Measurements from ENCODE around the gene MLLT6.

The MLLT6 gene

DNA sequence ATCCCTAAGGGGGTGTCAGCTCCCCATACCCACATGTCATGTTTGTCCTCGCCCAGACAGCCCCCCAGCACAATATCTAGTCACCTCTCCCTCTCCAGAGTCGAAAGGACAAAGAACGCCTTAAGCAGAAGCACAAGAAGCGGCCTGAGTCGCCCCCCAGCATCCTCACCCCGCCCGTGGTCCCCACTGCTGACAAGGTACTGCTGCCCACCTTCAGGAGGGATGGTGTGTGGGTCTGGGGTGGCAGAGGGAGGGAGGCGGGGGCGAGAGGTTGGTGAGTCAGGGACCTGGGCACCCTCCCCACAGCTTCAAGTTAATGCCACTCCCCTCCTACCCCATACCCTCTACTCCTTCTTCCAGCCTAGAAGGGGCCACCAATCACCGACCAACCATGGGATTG, 7.5 kb downstream of the MLLT6 start:
- no peak for TF ChIP-seq CTCF (IDR thresholded peaks at IDR 0.05; ENCODE audit: control insufficient read depth, insufficient read depth, low read depth, low read length, missing control alignments)
- DNase-seq (ENCODE audit: low read depth): no peak
- H3K4me3 ChIP-seq (ENCODE audit: control insufficient read depth, low read depth, low read length): no peak overlapping the region

DNA sequence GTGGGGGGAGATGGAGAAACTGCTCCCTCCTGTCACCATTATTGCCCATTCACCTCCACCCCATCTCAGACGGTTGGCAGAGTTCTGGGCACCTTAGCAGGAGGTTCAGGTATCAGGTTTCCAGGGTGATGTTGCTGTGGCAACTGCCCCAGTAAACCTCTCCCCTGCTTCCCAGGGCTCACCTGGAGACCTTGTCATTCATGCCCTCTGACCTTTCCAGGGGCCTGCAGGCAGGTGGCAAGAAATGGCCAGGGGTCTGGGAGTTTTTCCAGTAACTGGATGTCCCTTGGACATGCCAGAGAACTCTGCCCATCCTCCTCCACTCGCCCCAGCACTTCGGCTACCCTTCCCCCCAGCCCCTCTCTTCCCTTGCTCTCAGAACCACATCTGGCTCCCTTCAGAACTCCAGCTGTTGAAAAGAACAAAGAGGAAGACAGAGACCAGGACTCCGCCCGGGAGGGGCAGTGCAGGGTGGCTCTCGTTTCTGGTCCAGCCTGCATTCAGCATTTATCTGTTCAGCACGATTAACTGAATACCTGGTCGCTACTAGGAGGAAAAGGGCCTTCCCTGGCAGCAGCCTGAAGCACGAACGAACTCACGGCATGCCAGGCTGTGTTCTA, 8.5 kb downstream of the MLLT6 start:
- H3K4me3 ChIP-seq (ENCODE audit: control insufficient read depth, low read depth, low read length): no peak overlapping the region
- DNase-seq (ENCODE audit: low read depth): no peak

DNA sequence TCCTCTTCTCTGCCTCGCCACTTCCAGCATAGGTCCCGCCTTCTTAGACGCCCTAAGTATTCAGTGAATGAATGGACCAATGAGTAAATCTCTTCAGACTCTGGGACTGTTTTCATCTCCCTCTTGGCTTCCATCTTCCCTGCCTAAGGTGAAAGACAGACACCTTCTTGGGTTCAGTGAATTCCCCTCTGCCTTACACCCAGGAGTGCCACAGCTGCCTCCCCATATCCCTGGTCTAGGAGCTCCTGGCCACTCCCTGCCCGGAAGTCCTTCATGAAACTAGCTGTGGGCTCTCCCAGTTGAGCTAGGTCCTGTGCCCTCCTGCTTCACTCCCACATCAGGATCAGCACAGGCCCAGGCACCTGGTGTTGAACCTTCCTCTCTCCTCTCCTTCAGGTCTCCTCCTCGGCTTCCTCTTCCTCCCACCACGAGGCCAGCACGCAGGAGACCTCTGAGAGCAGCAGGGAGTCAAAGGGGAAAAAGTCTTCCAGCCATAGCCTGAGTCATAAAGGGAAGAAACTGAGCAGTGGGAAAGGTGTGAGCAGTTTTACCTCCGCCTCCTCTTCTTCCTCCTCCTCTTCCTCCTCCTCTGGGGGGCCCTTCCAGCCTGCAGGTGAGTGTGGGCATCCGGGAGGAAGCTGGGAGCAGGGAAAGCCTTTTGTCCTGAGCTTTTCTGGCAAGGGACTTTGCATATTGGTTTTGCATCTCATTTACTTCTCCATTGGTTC, 10.3 kb downstream of the MLLT6 start:
- no peak for DNase-seq (ENCODE audit: low read depth)
- no peak overlapping the region for H3K4me3 ChIP-seq (ENCODE audit: control insufficient read depth, low read depth, low read length)
- TF ChIP-seq CTCF (IDR thresholded peaks at IDR 0.05; ENCODE audit: control insufficient read depth, insufficient read depth, low read depth, low read length, missing control alignments): no peak

More for the DNA sequence above, 8.5 kb downstream of the MLLT6 start:
- no peak for TF ChIP-seq CTCF (IDR thresholded peaks at IDR 0.05; ENCODE audit: control insufficient read depth, insufficient read depth, low read depth, low read length, missing control alignments)

GRCh38 chr17:38716368-38717005, 11.4 kb downstream of the MLLT6 start:
- DNase-seq (ENCODE audit: low read depth): no peak
- no peak for TF ChIP-seq CTCF (IDR thresholded peaks at IDR 0.05; ENCODE audit: control insufficient read depth, insufficient read depth, low read depth, low read length, missing control alignments)

GRCh38 chr17:38717139-38717745, 12.2 kb downstream of the MLLT6 start:
- no peak for DNase-seq (ENCODE audit: low read depth)
- H3K4me3 ChIP-seq (ENCODE audit: control insufficient read depth, low read depth, low read length): no peak overlapping the region
- TF ChIP-seq CTCF (IDR thresholded peaks at IDR 0.05; ENCODE audit: control insufficient read depth, insufficient read depth, low read depth, low read length, missing control alignments): no peak

More at GRCh38 chr17:38716368-38717005, 11.4 kb downstream of the MLLT6 start:
- H3K4me3 ChIP-seq (ENCODE audit: control insufficient read depth, low read depth, low read length): no peak overlapping the region

DNA sequence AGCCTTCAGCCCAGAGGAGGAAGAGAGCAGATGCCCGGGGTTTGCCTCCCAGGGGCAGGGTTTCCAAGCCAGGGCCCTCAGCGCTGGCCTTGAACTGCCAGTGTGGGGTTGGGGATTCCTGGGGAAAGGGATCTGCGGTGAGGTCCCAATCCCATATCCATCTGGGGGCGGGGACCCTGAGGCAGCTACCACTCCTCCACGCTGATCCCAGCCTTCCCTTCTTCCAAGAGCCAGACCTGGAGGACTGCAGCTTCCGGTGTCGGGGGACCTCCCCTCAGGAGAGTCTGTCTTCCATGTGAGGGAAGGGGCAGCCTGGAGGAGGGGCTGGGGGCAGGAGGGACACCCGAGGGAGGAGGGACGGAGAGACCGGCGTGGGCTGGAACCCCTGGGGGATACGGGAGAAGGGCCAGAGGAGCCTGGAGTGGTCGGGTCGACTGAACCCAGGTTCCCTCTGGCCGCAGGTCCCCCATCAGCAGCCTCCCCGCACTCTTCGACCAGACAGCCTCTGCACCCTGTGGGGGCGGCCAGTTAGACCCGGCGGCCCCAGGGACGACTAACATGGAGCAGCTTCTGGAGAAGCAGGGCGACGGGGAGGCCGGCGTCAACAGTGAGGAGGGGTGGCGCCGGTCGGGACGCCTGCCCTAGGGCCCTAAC, 14.3 kb downstream of the MLLT6 start:
- TF ChIP-seq CTCF (IDR thresholded peaks at IDR 0.05; ENCODE audit: control insufficient read depth, insufficient read depth, low read depth, low read length, missing control alignments): no peak
- H3K4me3 ChIP-seq (ENCODE audit: control insufficient read depth, low read depth, low read length): no peak overlapping the region
- DNase-seq (ENCODE audit: low read depth): no peak
